DMS153 treated with DMSO at 0.1 percent for 48 hours (cell line): ENCODE measurements around the gene PRIM1.
"Not testable (repeated sequence)": the region's sequence is repeated elsewhere in the genome, so short reads cannot be mapped to it uniquely, and the experiment has no call there.

ENCODE experiments used
- DNase-seq: peaks from one replicate; lab custom pipeline; 2025; ENCODE audit not compliant: unreplicated experiment; lab: John Stamatoyannopoulos, UW

Gene PRIM1

DNA sequence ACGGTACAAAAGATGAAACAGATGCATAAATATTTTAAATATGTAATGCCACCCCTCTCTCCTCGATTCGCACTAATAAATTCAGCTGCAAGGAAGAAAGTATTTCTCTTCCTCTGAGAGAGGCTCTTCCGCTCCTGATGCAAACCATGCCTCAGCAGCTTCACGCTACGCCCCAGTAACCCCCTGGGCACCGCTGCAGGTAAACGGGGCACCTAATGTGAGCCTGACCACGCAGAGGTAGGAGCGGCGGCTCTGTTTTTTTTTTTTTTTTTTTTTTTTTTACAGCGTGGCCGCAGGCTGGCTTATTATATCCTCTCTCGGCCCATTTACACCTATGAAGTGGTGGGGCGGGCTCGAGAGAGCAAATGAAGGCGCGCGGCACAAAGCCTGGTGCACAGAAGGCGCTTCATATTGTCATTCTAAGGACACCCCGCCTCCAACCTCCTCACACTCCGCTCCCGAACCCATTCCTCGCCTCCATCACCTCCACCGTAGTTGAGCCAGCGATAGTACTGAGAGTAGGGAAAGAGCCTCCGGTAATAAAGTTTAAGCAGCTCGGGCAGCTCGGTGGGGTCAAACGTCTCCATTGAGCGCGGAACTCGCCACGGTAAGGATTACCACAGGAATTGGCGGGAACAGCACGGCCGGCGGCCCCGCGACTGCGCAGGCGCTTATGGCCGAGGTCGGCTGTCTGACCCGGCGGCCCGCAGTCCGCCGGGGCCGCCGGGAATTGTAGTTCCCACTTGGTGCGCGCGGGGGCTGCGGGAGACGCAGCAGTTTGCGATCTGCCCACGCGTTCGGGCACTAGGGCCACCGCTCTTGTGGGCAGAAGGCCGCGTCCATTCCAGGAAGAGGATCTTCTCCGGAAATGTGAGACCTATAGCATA lies at the start of gene PRIM1:
Gene PRIM1, minus strand, starts transcription at position 612 of the 887 bp plus-strand sequence. Its CDS starts 25 bp downstream, at position 587.
- DNase-seq = peak; percentile 91

GRCh38 chr12:56800221-56800620 lies 48.1 kb upstream of the PRIM1 start:
- DNase-seq = no peak

DNA sequence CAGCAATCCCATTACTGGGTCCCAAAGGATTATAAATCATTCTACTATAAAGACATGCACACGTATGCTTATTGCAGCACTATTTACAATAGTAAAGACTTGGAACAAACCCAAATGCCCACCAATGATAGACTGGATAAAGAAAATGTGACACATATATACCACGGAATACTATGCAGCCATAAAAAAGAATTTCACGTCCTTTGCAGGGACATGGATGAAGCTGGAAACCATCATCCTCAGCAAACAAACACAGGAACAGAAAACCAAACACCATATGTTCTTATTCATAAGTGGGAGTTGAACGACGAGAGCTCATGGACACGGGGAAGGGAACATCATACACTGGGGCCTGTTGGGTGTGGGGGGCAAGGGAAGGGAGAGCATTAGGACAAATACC lies 47.2 kb upstream of the PRIM1 start:
- not testable (repeated sequence) for DNase-seq

- not testable (repeated sequence) for DNase-seq
Observed at GRCh38 chr12:56795791-56796190, 43.7 kb upstream of the PRIM1 start.

- not testable (repeated sequence) for DNase-seq
Observed at GRCh38 chr12:56795046-56795562, 43.0 kb upstream of the PRIM1 start.

DNA sequence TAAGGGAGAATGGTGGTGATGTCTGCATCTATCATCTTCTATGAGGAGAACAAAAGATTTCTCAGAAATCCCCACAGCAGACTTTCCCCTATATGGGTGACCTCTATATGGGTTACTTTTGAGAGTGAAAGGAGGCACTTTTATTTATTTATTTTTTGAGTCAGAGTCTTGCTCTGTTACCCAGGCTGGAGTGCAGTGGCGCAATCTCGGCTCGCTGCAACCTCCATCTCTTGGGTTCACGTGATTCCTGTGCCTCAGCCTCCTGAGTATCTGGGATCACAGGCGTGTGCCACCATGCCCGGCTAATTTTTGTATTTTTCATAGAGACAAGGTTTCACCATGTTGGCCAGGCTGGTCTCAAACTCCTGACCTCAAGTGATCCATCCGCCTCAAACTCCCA lies 41.0 kb upstream of the PRIM1 start:
- not testable (repeated sequence) for DNase-seq

- DNase-seq = no peak
Observed at GRCh38 chr12:56792678-56793077, 40.6 kb upstream of the PRIM1 start.

- not testable (repeated sequence) for DNase-seq
Observed at GRCh38 chr12:56789429-56789828, 37.3 kb upstream of the PRIM1 start.

DNA sequence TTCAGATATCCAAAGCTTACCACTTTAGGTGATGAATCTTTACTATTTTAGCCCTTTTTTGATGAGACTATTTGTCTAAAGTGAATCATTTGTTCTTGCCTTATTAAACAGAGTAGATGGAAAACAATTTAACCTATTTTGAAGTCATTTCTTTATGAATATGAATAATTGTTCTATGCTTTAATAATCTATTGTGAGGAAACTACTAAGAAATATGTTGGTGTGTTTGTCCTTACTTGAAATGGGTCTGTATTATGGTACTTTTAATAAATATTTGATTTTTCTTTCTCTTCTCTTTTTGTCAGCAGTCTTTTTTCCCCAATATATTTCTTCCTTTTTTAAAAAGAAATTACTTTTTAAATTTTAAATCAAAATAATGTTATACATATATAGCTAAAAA lies 35.4 kb upstream of the PRIM1 start:
- no peak for DNase-seq

GRCh38 chr12:56785874-56786273 lies 33.8 kb upstream of the PRIM1 start:
- DNase-seq = no peak

DNA sequence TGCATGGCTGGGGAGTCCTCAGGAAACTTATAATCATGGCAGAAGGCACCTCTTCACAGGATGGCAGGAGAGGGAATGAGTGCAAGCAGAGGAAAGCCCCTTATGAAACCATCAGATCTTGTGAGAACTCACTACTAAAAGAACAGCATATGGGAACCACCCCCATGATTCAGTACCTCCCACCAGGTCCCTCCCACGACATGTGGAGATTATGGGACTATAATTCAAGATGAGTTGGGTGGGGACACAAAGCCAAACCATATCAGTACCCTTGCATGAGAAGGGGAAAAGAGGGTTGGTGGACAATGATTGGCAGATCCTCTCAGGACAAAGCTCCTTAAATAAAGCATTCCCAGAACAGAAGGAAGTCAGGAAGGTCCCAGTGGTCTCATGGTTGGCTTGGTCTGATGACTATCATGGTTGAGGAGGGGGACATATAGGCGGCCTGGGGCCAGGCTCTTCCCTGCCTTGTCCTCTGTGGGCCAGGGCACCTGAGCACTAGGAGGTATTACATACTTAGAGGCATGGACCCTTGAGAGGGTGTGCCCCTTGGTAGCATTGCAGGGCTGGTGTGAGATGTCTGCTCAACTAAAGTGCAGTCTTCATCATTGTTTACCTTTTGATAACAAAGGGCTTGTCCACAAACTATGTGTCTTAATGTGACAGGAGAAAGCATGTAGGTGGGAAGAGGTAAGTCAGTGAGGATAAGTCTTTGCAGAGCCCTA lies 33.2 kb upstream of the PRIM1 start:
- no peak for DNase-seq

- no peak for DNase-seq
Observed at GRCh38 chr12:56781726-56782125, 29.6 kb upstream of the PRIM1 start.

GRCh38 chr12:56778756-56779155 lies 26.6 kb upstream of the PRIM1 start:
- no peak for DNase-seq

DNA sequence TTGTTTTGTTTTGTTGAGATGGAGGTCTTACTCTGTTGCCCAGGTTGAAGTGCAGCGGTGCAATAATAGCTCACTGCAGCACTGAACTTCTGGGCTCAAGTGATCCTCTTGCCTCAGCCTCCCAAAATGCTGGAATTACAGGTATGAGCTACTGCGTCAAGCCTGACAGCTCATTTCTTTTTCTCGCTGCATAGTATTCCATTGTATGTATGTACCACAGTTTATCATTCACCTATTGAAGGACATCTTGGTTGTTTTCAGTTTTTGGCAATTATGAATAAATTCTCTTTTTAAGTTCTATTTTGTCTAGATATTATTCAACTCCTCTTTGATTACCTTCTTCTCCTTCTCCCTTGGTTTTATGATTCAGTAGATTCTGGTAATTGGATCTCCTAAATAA lies 24.5 kb upstream of the PRIM1 start:
- DNase-seq = no peak

DNA sequence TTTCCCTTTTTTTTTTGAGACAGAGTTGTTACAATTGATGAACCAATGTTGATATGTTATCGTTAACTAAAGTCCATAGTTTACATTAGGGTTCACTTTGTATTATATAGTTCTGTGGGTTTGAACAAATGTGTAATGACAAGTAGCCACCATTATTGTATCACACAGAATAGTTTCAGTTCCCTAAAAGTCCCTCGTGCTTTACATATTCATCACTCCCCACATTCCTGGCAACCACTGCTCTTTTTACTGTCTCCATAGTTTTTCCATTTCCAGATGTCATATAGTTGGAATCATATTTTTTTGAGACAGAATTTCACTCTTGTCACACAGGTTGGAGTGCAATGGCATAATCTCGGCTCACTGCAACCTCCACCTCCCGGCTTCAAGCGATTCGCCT lies 23.5 kb upstream of the PRIM1 start:
- DNase-seq = no peak

GRCh38 chr12:56773113-56773512 lies 21.0 kb upstream of the PRIM1 start:
- no peak for DNase-seq

- DNase-seq = no peak
Observed at GRCh38 chr12:56772625-56773024, 20.5 kb upstream of the PRIM1 start.

GRCh38 chr12:56769868-56770267 lies 17.7 kb upstream of the PRIM1 start:
- DNase-seq = no peak

GRCh38 chr12:56768424-56768823 lies 16.3 kb upstream of the PRIM1 start:
- DNase-seq = no peak

- DNase-seq = no peak
Observed at GRCh38 chr12:56766535-56766934, 14.4 kb upstream of the PRIM1 start.

DNA sequence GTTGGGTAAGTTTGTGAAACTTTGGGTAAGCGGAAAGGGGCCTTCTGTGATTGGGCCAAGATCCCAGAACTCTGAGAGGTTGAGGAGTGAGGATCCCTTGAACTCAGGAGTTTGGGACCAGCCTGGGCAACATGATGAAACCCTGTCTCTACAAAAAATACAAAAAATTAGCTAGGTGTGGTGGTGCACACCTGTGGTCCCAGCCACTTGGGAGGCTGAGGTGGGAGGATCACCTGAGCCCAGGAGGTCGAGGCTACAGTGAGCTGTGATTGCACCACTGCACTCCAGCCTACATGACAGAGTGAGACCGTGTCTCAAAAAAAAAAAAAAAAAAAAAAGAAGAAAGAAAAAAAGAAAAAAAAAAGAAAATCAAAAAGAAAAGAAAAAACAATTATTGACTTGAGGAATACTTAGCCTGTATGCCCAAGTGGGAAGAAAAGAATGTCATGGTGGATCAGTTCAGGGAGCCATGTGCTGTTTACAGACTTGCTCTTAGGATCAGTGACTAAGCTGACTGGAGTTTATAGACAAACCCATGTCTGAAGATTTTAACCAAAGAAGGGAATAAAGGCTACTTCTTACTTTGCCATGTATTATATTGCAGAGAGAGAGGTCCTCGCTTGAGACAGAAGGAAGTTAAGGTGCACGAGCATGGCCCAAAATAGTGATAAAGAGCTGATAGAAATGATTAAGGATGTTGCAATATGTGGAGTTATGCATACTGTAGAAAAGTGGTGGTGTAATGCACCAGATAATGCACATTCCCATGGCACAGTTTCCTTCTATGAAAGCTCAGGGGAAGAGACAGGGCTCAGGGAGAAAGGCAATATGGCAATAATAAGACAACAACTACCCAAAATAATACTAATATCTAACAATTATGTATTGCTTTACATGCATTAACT lies 11.9 kb upstream of the PRIM1 start:
- DNase-seq = no peak
